ENCODE data around the gene WDR82.

WDR82 gene

DNA sequence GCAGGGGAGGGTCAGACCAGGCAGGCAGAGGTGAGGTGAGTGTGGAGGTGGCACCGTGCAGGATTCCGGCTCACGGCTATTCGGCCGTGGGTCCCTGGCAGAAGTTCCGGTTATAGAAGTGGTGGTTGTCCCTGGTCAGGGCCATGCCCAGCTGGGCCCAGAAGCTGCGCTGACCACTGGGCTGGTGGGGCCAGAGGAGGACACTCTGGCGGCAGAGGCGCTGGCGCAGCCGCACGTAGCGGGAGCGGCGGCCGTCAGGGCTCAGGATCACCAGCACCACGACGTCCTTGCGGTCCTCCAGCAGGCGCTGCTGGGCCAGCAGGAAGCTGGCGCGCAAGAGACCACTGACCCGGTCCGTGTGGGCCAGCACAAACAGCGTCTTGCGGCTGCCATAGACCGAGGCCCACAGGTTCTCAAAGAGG is 57.3 kb downstream of the WDR82 start:
- no peak for DNase-seq

DNA sequence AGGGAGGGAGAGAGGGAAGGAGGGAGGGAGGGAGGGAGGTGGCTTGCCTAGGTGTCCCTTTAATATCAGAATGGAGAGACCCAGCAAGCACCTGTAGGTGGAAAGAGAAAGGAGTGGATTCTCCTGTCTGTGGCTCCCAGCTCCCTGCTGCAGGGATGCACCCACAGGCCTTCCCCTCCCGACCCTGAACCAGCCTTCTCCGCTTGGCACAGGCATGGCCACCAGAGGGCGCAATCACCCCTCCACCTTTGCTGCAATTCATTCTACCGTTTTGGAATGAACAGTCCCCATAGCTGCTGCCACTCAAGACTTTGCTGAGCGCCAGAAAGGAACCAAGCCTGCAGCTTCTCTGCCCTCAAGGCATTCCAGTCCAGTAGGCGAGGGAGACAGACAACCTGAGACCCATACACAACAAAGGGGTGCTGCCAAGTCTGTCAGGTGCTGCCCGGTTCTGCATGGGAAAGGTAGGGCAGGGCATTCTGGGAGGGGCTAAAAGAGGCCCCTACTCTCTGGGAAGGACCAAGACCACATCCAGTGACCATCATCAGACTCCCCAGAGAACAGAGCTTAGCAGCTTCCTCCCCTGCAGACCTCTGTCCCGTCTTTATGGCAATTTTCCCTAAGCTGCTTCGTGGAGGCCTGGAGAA is 57.9 kb downstream of the WDR82 start:
- peak; percentile 73 for DNase-seq

DNA sequence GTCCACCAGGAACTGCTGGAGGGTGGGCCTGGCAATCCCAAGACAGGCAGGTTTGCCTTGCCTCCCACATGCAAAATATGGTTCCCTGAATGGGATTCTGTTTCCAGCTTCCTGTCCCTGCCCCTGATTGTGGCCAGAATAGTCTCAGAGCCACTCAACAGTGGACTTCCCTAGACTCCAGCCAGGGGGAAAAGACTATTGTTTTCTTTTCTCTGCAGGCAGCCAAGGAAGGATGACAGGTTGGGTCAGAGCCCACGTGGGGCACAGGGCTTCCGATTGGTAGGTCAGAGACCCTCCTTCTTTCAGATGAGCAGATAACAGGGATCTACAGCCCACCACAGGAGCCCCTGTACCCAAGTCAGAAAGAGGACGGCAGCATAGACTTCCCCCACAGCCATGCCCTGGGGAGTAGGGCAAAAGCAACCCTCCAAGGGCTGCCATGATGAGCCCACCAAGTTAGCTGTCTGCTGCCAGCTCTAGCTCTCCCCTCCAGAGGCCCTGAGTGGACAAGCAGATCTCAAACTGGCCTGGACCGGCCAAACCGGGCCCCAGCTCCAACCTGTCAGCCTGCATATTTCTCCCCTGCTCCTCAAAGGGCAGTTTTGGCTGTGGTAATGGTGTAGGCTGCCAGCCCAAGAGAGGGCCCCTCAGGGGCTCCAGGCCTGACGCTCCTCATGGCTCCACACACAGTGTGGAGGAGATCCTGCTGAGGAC is 59.4 kb downstream of the WDR82 start:
- DNase-seq = no peak

DNA sequence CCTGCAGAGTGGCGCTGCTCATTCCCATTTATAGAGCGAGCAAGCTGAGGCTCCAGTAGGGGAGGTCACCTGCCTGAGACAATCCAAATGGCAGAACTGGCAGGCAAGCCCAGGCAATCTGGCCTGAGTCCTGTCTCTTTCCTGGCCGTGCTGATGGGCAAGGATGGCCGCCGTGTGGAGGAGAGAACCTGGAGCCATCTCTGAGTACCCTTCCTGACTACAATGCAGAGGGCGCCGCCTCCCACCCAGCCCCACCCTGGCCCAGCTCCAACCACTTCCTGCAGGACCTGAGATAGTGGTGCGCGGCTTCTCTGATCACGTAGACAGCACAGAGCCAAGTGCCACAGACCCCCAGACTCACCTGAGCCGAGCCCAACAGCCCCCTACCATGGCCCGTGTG is 60.0 kb downstream of the WDR82 start:
- DNase-seq = no peak

DNA sequence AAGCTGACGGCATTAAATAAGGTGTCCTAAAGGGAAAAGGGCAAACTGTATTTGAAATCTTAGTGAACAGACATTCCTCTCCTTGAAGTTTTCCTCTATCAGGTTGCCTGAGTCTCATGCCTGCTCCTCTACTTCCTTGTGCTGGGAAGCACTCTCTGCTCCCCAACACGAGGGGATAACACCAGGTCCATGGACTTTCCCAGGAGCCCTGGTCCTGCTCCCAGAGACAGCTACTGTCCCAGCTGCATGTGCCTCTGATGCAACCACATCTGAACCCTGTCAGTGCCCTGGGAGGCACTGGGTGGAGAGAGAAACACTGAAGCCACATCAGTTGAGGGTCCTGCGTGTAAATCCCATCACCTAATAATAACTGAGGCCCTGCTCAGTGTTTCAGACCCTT is 60.4 kb downstream of the WDR82 start:
- DNase-seq = no peak

DNA sequence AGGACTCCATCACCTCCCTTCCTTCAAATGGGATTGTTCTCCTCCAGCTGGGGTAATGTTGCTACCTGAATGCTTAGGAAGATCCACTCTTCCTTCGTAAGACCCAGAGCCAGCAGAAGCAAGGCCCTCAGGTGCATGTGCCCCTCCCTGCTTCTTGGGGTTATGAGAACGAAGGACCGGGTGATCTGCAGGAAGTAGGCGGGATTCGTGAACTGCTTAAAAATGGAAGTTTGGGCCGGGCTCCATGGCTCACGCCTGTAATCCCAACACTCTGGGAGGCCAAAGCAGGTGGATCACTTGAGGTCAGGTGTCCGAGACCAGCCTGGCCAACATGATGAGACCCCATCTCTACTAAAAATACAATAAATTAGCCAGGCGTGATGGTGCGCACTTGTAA is 61.0 kb downstream of the WDR82 start:
- no peak for DNase-seq

DNA sequence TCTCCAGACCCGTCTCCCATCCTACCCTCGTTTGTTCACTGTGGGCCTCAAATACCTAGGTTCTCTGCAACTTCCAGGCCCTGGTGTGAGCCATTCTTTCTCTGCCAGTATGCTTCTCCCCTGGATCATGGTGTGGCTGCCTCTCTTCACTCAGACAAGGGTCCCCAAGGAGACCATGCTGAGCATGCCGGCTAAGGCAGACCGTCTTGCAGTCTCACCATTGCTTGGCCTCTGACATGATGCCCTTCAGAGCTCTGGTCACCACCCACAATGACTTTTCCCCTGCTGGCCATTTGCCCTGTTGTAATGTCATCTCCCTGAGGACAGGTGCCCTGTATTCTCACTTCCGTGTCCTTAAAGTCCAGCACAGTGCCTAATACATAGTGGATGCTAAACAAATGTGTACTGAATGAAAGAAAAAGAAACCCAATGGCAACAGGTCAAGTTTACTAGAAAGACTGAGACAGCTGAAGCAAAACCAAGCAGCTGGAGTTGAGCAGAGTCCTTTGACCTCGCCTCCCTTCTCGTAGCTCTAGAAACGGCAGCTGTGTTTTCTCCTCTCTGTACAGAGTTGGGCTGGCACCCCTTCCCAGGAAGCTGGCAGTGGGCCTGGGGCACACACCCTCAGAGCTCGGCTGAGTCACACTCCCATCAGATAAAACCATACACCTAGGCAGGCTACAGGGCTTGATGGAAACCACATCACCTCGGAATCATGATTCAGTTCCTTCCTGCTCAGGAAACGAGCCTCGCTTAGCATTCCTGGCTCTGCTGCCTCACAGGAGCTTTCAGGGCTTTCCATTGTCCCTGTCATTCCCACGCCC is 61.7 kb downstream of the WDR82 start:
- DNase-seq = peak; percentile 64

DNA sequence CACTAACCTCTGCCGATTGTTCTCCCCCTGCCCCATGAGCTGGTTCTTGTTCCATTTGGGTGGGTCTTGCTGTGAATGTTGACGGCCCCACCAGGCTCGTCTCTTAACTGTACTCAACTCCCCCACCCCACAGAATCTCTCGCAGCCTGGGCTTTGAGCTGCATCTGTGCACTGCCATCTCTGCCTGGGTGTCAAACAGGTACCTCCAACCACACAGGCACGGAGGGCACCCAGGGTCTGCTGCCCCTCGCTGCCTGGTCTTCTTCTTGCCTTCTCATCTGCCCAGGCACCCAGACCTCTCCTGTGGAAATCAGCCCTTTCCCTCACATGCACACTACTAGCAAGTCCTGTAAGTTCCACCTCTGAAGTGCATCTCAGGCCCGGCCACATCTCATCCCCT is 63.1 kb downstream of the WDR82 start:
- no peak for DNase-seq

DNA sequence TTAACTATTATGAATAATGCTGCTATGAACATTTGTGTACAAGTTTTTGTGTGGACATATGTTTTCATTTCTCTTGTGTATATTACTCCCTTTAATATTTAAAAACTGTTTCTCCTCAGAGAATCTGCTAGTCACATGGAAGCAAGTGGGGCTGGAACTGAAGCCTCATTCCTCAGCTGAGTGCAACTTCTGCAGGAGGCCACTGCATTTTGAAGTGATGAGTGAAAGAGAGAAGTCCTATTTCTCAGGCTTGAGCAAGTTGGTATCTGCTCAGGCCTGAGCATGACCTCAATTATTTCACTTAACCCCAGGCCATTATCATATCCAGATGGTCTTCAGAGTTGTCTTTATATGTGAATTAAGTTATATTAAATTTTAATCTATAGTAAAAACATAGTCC is 64.5 kb downstream of the WDR82 start:
- DNase-seq = no peak

DNA sequence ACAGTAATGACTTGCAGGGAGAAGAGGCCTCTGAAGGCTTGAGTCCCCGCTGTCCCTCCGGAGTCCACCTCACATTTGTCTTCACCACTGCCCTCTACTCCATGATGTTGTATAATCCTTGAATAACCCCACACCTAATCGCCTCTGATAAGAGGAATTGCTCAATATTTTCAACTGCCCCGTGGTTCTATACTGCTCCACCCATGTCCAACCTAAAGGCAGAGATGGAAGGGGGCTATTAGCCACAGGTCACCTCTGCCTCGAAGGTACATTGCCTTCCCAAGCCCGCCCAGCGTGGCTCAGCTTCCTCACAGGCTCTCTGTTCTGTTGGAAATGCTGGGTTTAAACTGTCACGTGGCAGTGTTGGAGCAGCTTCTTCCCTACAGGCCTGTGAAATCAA is 65.4 kb downstream of the WDR82 start:
- no peak for DNase-seq

DNA sequence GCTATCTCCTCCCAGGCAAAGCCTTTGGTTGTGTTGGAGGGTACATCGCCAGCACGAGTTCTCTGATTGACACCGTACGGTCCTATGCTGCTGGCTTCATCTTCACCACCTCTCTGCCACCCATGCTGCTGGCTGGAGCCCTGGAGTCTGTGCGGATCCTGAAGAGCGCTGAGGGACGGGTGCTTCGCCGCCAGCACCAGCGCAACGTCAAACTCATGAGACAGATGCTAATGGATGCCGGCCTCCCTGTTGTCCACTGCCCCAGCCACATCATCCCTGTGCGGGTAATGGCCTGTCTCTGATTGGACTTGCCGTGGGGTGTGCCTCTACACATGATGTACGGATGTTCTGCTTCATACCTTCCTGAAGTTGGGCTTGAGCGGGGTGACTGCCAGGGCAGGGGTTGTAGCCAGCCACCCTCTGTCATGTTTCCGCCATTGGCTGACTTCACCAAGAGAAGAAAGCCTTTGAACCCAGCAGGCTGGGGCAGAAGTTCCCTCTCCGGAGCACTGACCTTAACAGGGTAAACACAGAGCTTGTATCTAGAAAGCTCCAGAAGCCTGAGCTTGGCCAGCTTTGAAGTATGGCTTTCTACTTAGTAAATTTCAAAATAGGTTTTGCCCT is 67.1 kb downstream of the WDR82 start:
- no peak for DNase-seq

DNA sequence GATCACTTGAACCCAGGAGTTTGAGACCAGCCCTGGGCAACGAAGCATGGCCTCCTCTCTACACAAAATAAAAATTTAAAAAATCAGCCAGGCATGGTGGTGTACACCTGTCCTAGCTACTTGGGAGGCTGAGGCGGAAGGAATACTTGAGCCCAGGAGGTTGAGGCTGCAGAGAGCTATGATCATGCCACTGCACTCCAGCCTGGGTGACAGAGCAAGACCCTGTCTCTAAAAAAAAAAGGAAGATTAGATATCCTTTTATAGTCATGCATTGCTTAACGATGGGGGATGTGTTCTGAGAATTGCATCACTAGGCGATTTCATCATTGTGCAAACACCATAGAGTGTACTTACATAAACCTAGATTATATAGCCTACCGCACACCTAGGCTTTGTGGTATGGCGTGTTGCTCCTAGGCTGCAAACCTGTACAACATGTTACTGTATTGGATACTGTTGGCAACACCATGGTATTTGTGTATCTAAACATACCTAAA is 67.9 kb downstream of the WDR82 start:
- no peak for DNase-seq

DNA sequence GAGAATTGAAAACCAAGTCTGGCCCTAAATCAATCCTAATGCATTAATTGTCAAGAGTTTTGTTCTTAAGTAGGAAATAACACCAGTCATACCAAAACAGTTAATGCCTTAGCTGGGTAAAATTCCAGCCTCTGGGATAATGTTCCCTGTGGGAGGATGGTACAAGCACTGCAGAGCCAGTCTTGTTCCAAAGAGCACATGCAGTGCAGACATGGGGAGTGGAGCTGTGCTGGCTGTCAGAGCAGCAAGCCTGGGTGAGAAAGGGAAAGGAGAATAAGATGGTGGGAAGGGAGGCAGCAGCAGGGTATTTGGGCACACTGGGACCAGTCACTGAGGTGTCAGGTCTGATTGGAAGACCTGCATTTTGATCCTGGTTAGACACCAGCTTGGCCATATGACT is 68.4 kb downstream of the WDR82 start:
- DNase-seq = no peak

DNA sequence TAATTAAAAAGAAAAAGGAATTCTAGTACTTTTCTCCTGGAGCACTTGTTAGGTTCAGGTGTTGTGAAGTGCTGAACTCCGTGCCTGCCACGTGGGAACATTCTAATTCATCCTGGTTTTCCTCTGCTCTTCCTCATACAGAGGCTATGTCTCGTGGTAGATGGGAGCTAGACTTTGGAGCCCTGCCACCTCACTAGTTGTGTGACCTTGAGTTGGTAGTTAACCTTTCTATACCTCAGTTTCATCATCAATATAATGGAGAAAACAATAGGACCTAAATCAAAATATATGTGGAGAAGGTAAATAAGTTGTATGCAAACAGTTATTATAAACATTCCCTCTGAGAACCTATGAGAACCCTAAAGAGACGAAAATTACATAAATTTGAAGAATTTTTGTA is 69.9 kb downstream of the WDR82 start:
- DNase-seq = no peak

DNA sequence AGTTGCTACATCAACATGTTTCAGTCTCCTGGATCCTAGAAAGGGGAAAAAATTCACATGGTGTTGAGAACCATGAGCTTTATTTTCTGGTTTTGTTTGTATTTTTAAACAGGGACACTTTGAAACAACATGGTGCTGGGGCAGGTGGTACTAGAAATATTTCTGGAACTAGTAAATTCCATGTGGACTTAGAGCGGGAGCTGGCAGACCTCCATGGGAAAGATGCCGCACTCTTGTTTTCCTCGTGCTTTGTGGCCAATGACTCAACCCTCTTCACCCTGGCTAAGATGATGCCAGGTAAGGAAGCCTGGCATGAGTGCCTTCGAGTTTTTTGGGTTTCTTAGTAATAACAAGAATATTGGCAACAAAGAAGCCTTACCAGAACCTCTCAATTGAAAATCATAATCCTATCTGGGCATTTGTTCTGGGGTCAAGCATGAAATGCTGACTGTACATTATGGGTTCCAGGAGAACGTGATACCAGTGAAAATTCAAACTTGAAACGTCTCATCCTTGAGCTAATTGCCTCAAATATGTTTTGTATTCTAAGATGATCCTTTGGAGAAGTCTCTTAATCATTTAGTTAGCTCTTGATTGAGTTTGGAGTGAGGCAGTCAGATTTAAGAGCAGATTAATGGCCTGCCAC is 72.6 kb downstream of the WDR82 start:
- no peak for DNase-seq
